Epidermal melanocyte (primary cell): ENCODE results near the gene SH3BP4.

Source experiments
- DNase-seq: peaks from one replicate; pipeline ENCODE4 v3.0.0; 2011; ENCODE audit warnings: low spot score; ENCODE audit not compliant: insufficient read length

SH3BP4 gene

DNA sequence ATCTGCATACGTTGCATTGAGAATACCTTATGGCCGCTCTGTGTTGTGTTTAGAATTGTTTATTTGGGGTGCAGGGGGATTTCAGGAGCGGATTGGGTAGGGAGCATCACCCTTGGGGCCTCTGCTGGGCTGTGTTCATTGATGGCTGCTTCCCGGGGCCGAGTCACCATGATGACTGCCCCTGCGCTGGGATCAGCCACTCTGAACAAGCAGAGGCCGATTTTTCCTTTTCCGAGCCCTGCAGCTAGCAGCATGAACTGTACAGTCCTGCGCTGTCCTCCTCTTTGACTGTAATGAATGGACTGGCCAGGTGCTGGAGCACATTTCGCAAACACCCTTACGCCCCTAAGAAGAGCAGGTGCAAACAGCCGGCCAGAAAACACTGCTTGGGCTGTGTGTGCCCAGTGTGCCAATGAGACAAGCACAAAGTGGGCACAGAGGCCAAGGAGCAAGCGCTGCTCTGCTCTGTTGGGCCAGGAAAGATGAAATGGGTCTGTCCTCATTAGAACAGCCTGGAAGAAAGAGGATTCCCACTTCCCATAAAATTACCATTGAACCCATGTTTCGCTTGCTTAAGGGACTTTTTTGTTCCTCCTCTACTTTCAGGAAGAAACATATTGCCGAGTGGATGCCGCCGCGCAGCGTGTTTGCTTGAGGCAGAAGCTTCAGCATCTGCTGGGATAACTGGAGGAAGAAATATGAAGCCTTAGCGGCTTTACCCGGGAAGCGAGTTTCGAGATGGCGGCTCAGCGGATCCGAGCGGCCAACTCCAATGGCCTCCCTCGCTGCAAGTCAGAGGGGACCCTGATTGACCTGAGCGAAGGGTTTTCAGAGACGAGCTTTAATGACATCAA is 82.7 kb downstream of the SH3BP4 start:
- no peak for DNase-seq

DNA sequence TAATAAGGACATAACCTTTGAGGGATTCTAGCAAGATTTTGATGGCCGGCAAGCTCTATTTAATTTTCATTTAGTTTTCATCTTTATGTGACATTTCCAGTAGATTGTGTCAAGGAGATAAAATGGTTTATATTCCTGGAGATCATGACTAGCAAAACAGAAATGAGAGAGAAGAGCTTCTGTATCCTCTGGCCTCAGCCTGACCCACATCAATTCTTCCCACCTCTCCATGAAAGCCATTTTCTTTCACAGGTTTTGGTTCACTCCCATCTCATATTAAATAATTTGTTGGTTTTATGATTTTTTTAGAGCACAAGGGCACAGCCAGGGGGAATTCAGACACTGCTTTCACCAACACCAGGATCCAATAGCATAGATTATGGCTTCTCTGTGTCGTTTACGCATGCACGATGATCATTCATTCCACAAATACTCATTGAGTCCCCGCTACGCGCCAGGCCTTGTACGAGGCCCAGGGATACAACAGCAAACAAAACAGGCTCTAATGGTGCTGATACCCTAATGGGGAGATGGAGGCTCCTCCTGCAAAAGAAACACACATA is 85.9 kb downstream of the SH3BP4 start:
- no peak for DNase-seq

DNA sequence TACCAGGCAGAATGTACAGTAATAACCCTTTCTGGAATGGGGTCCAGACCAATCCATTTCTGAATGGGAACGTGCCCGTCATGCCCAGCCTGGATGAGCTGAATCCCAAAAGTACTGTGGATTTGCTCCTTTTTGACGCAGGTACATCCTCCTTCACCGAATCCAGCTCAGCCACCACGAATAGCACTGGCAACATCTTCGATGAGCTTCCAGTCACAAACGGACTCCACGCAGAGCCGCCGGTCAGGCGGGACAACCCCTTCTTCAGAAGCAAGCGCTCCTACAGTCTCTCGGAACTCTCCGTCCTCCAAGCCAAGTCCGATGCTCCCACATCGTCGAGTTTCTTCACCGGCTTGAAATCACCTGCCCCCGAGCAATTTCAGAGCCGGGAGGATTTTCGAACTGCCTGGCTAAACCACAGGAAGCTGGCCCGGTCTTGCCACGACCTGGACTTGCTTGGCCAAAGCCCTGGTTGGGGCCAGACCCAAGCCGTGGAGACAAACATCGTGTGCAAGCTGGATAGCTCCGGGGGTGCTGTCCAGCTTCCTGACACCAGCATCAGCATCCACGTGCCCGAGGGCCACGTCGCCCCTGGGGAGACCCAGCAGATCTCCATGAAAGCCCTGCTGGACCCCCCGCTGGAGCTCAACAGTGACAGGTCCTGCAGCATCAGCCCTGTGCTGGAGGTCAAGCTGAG is 89.6 kb downstream of the SH3BP4 start:
- DNase-seq, result no peak

DNA sequence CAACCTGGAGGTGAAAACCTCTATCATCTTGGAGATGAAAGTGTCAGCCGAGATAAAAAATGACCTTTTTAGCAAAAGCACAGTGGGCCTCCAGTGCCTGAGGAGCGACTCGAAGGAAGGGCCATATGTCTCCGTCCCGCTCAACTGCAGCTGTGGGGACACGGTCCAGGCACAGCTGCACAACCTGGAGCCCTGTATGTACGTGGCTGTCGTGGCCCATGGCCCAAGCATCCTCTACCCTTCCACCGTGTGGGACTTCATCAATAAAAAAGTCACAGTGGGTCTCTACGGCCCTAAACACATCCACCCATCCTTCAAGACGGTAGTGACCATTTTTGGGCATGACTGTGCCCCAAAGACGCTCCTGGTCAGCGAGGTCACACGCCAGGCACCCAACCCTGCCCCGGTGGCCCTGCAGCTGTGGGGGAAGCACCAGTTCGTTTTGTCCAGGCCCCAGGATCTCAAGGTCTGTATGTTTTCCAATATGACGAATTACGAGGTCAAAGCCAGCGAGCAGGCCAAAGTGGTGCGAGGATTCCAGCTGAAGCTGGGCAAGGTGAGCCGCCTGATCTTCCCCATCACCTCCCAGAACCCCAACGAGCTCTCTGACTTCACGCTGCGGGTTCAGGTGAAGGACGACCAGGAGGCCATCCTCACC is 90.2 kb downstream of the SH3BP4 start:
- no peak for DNase-seq

DNA sequence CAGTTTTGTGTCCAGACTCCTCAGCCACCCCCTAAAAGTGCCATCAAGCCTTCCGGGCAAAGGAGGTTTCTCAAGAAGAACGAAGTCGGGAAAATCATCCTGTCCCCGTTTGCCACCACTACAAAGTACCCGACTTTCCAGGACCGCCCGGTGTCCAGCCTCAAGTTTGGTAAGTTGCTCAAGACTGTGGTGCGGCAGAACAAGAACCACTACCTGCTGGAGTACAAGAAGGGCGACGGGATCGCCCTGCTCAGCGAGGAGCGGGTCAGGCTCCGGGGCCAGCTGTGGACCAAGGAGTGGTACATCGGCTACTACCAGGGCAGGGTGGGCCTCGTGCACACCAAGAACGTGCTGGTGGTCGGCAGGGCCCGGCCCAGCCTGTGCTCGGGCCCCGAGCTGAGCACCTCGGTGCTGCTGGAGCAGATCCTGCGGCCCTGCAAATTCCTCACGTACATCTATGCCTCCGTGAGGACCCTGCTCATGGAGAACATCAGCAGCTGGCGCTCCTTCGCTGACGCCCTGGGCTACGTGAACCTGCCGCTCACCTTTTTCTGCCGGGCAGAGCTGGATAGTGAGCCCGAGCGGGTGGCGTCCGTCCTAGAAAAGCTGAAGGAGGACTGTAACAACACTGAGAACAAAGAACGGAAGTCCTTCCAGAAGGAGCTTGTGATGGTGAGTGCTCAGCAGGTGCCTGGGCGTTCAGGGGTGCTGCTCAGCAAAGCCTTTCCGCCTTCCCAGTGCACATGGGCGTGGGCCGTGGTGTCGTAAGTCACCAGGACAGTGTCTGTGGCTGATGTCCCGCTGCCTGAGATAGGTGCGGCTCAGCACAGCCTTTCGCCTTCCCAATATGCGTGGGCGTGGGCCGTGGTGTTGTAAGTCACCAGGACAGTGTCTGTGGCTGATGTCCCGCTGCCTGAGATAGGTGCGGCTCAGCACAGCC is 91.0 kb downstream of the SH3BP4 start:
- DNase-seq, result no peak

DNA sequence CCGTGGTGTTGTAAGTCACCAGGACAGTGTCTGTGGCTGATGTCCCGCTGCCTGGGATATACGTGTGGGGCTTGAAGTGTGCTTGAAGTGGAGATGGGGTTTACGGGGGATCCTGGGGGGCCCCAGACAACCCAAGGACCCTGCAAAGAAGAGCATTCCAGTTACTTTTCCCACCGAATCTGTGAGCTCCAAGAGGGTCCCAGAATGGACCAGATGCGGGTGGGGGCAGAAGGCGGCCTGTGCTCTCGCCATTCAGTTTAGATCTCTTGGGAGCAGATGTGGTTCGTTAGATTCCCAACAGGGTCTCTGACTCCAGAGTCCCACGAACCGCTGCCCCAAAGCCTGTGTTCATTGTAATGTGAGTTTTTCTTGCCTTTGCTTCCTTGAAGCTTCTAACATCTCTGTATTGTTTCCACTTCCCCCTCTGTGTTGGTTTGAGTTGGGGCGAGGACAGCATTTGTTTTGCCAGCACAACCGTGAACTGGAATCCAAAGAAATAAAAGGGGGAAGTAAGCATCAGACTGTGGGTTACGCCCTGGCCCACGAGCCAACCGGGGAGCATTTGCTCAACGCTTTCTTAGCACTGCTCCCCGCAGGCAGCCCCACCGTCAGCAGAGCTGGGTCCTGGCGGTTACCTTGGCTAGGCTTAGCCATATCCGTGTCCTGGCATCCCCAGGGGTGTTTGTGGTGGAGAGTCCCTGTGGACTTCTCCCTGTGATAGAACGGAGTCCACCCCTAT is 92.1 kb downstream of the SH3BP4 start:
- no peak for DNase-seq

DNA sequence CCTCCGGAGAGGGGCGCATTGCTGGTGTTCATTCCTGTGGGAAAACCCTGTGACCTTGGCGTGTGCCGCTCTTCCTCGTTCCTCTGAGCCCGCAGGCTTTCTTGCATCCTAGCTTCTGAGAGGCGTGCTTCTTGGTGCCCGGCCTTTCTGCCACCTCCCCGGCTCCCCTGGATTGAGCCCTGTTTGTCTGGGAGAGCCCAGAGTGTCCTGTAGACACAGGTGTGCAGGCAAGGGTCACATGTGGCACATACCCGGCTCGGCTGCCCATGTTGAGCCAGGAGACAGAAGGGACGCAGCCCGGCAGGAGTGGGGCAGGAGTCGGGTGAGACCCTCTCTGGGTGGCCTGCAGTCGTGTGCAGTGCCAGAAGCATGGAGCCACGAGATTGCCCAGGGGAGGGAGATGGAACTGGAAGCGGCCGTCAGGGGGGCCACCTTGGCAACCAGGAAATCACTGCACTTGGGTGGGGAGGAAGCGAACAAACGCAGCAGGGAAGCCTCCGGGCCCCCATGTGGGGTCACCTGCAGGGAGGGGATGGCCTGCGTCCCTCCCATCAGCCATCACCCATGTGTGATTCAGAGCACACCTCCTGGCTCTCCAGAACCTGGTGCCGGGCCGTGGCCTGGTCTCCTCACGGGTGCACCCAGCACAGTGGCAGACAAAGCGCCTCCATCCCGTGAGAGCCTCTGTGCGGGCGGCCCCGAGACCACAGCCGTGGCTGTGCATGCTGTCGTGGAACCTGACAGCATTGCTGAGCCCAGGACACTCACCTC is 92.9 kb downstream of the SH3BP4 start:
- no peak for DNase-seq

DNA sequence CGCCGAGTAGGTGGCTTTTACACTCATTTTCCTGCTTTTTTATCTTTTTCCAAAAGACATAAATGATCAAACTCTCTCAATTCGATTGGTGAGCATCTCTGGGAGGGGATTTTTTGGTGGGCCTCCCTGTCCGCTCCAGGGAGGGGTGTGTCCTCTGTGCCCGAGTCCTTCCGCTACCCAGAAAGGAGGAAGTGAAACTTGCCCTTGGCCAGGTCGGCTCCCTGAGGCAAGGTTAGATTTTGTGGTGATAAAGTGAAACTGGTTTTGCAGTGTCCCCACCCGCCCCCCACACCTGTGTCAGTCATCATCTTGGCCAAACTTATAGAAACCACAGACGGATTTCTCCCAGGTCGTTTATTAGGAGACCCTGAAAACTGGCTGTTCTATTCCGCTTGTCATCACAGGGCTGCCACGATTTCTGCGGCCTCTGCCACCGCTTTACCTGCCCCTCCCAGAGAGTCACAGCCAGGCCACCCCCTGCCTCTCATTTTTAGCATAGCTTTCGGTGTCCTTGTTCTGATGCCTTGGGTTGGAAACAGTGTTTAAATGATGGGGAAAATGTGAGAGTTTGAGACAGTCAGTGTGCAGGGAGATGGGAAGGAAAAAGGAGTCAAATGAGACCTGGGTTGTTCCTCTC is 93.6 kb downstream of the SH3BP4 start:
- no peak for DNase-seq

DNA sequence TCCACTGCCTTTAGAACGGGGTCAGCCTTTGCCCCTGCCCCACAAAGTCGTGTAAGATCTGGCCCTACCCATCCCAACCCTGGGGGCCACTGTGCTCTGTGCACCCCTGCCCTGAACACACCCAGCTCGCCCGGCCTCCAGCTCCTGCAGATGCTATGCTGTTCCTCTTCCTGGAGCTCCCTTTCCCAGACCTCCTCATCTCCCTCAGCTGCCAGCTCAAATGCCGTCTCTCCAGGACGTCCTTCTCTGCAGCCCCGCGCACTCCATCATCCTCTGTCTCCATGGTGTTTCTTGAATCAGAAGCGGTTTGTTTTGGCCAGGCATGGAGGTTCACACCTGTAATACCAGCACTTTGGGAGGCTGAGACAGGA is 94.1 kb downstream of the SH3BP4 start:
- no peak for DNase-seq

DNA sequence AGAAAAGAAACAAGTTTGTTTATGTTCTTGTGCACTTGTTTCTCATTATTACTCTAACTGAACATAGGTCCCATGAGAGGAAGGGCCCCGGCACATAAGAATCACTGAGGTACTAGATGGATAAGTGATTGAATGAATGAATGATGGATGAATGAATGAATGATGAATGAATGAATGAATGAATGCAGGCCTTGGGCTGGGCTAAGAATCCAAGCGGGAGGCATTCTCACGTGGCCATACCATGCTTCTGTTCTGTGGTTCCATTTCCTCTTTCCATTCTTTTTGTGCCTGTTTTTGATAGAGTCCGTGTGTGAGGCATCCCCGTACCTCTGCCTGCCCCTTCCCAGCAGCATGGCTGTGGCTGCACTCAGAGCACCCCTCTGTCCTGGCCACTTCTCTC is 94.8 kb downstream of the SH3BP4 start:
- DNase-seq, result no peak

DNA sequence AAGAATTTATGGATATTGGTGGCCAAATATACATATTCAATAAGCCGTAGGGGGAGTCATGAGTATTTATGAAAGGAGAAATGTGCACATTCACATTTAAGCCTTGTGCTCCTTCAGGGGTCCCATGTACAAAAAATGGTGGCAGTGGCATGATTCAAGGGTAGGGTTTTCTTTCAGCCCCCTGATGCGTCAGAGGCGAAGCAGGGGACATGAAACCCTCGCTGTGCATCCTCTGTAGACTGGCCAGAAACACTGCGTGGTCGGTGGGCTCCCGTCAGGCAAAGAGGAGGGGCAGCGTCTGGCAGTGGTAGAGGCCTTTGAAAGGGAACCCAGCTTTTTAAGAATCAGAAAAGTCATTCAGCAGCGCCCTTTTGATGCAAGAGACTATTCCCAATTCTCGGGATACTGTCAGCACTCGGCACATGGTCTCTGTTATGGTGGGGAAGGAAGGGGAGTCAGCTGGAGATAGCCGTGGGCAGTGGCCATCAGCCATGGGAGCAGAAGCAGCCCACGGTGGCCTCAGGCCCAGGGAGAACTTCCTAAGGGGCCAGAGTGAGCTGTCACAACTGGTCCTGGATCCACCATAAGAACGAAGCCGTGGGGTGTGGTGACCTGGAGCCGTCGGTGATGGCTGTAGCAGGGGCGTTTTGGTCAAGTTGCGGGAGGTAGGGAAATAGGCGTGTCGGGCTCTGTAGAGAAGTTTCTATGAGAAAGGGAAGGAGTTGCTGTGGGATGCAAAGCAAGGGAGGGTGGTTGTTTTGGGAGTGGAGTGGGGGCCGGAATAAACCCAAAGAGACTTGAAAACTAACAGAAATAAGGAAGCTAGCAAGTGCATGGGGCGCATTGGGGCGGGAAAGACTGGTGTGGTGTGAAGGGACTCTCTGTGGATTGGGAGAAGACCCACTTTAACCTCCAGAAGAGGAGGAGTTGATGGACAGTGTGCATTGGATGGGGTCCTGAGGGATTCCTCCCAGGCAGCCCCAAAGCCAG is 95.6 kb downstream of the SH3BP4 start:
- DNase-seq, result no peak

DNA sequence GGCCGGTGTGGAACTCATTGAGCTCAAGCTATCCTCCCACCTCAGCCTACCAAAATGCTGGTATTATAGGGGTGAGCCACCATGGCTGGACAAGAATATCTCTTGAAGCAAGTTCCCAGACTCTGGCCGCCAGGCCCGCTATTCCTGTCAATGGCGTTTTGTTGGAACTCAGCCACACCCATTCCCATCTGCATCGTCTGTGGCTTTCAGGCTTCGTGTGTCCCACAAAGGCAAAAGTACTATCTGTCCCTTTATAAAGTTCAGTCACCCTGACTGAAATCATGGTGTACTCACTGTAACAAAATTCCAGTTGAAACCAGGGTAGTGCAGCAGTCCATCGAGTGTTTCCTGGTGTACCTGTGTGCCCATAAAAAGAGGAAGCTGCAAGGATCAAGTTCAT is 96.7 kb downstream of the SH3BP4 start:
- DNase-seq, result no peak

DNA sequence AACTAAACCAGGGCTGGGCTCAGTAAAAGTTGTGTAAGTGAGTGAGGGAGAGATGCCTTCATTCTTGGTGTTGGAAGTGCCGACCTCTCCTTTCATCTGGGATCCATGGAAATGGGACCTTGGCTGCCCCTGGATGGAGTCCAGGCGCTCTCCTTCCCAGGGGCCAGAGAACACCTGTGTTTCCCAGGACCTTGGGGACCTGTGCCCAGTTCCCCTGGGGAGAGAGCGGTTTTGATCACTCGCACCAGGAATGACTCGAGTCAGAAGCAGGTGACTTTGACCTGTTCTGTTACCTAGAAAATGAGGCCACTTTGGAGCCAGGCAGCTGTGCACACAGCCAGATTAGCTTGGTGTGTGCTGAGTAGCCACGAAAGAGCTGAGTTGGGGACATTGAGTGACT is 97.3 kb downstream of the SH3BP4 start:
- no peak for DNase-seq

DNA sequence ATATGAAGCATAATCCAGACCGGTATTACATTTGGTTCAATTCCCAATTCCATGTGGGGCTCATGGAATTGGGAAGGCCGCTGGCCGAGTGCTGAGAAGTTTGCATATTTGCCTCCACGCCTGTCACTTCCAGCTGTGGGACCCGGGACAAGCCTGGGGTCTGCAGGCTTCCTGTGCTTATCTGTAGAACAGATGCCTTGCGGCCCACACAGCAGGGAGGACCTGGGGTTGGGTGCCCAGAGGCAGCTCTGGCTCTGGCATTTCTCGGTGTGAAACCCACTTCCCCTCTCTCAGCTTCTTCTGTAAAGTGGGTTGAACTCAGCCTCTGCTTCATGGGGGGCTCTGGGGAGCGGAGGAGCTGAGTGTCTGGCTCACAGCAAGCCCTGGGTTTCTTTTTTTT is 97.9 kb downstream of the SH3BP4 start:
- no peak for DNase-seq

DNA sequence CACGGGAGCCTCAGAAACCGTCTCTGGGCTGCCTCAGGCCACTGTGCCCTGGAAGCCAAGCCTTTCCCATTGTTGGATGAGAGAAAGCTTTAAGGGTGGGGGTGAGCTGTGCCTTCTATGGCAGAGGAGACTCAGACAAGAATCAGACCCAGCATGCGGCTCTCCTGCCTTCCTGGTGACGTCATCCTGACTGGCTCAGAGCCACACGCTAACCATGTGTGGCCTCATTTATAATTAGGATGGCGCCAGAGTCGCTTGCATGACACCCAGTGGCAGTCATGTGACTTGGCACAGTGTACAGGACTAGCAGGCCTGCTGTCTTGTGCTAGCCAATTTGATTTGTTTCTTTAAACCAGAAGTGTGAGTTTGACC is 99.1 kb downstream of the SH3BP4 start:
- peak; percentile 75 for DNase-seq

DNA sequence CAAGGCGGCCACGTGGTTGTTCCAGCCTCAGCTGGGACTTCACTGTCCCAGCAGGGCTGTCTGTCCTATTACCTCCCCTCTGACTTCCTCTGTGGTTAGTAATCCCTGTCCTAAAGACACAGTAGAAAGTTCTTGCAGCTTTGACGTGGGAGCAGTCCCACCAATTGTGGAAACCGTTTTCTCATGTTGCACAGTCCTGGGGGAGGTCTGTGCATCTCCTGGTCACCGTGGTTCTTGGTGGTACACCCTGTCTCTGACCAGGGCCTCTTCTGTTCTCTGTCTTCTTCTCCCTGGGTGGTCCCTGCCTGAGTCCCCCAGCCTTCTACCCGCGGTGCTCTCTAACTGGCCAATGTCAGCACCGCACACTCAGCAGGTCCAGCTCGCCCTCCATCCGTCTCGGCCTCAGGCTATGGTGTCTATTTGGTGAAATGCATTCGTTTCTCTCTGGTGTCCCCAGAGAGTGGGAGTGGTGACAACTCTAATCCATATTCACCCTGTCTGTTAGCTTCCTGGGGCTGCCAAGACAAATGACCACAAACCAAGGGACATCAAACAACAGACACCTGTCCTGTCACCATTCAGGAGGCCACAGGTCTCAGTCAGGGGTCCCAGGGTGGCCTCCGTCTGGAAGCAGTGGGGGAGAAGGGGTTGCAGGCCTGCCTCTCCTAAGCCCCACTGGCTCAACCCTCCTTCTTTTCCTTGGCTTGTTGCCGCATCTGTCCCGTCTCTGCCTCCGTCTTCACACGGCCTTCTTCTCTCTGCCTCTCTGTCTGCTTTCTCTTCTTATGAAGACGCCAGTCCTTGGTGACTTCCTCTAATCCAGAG is 99.8 kb downstream of the SH3BP4 start:
- no peak for DNase-seq
